ENCODE results near the gene ZSWIM1. TPM values are rescaled to one million over a fixed set of nuclear protein-coding genes. Genes with fewer than 3 reads are reported as not detected.

Gene ZSWIM1
- total RNA-seq, 1 experiment from 2014 or later: 13.4 TPM

DNA sequence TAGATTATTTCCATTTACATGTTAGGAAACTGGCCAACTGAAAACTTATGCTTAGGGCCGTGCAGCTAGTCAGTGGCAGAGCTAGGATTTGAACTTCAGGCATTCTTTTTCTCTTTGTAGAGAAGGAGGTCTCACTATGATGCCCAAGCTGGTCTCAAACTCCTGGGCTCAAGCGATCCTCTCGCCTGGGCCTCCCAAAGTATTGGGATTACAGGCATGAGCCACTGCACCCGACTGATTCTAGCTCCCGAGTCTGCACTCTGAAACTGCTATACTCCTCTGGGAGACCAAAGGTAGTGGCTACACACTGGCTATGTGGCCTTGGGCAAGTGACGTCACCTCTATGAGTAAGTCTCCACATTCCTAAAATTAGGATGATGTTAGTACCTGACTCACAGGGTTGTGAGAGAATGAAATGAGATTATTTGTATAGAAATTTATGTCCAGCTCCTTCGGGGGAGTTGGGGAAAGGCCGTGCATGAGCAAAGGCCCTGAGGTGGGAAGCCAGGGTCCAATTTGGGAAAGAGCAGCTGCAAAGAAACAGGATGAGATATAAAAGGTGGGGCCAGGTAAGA, 24.6 kb downstream of the ZSWIM1 start:
- TF ChIP-seq, protein P1, sequence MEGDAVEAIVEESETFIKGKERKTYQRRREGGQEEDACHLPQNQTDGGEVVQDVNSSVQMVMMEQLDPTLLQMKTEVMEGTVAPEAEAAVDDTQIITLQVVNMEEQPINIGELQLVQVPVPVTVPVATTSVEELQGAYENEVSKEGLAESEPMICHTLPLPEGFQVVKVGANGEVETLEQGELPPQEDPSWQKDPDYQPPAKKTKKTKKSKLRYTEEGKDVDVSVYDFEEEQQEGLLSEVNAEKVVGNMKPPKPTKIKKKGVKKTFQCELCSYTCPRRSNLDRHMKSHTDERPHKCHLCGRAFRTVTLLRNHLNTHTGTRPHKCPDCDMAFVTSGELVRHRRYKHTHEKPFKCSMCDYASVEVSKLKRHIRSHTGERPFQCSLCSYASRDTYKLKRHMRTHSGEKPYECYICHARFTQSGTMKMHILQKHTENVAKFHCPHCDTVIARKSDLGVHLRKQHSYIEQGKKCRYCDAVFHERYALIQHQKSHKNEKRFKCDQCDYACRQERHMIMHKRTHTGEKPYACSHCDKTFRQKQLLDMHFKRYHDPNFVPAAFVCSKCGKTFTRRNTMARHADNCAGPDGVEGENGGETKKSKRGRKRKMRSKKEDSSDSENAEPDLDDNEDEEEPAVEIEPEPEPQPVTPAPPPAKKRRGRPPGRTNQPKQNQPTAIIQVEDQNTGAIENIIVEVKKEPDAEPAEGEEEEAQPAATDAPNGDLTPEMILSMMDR (IDR thresholded peaks at IDR 0.05): no peak
- ChIA-PET POLR2A (interaction anchor here (1.1 kb wide), 1 partner anchor 19 kb away, joined by 6 read pairs; no protein-coding TSS in a partner anchor), CTCF (interaction anchor here (0.5 to 1.5 kb wide), 3 partner anchors 13 to 54 kb away, joined by 3 to 4 read pairs (median 3); no protein-coding TSS in a partner anchor)
- intact Hi-C loops (cut with micrococcal nuclease; ENCODE audit: unreplicated experiment) (no loop called here), in situ Hi-C loops (cut with HindIII; ENCODE audit: low pct_unique_long_range_greater_than_20kb, low sequenced_read_pairs) (no loop called here)
- Histone ChIP-seq H3K36me3 (ENCODE audit: control insufficient read depth, insufficient read depth, low read length) (no peaks in the 10 kb centered on the region), H3K9me3 (ENCODE audit: control insufficient read depth, insufficient read depth, low read depth, low read length) (no peaks in the 10 kb centered on the region), H3K27ac (ENCODE audit: low read length) (no peak overlapping the region), H3K4me1 (ENCODE audit: control insufficient read depth, insufficient read depth, low read length) (peaks cover 8% of the 10 kb centered on the region), H3K4me3 (ENCODE audit: low read depth in 2 of 2, low read length in 2 of 2) (no peak overlapping the region), H3K27me3 (ENCODE audit: control insufficient read depth, insufficient read depth, low read length) (no peaks in the 10 kb centered on the region)
- ATAC-seq (peak; percentile 69), DNase-seq (ENCODE audit: low read depth, low spot score) (peak; percentile 58)
- BruUV-seq (replicated peaks): no TSS peak

DNA sequence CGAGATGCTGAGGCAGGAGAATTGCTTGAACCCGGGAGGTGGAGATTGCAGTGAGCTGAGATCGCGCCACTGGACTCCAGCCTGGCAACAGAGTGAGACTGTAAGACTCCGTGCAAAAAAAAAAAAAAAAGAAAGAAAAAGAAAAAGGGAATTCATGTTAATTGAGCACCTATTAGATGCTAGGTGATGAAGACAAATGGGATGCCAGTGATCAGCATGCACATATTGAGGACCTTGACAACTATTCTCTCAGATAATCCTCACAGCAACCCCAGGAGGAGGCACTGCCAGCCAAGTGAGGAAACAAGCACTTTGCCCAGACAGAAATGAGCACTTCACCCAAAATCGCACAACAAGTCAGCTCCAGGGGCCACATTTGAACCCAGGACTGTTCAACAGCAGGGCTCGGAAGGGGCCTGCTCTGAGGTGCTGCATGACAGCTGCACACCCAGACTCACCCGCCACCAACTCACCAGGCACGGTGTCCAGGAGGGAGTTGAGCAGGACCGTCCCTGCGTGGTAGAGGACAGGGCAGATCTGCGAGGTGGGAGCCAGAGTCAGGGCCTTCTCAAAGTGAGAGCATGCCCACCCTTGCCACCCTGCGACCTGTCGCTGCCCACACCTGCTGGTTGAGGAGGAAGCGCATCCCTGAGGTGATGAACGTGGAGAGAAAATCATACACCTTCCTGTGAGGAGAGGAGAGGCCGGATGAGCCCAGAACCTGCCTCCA, 26.4 kb downstream of the ZSWIM1 start:
- ATAC-seq: no peak
- in situ Hi-C loops (cut with HindIII; ENCODE audit: low pct_unique_long_range_greater_than_20kb, low sequenced_read_pairs): no loop called here
- ChIA-PET POLR2A (interaction anchor here (0.6 kb wide), 1 partner anchor 573 kb away, joined by 3 read pairs; no protein-coding TSS in a partner anchor), CTCF (no interaction called here)
- intact Hi-C loops (cut with micrococcal nuclease; ENCODE audit: unreplicated experiment): no loop called here
- no peaks in the 10 kb centered on the region for H3K27me3 ChIP-seq (ENCODE audit: control insufficient read depth, insufficient read depth, low read length)
- H3K27ac ChIP-seq (ENCODE audit: low read length): no peak overlapping the region
- H3K9me3 ChIP-seq (ENCODE audit: control insufficient read depth, insufficient read depth, low read depth, low read length): no peaks in the 10 kb centered on the region
- DNase-seq (ENCODE audit: low read depth, low spot score): no peak
- no peaks in the 10 kb centered on the region for H3K36me3 ChIP-seq (ENCODE audit: control insufficient read depth, insufficient read depth, low read length)
- H3K4me1 ChIP-seq (ENCODE audit: control insufficient read depth, insufficient read depth, low read length): peaks cover 17% of the 10 kb centered on the region
- TF ChIP-seq POLR2AphosphoS5 (IDR thresholded peaks at IDR 0.05; ENCODE audit: low read depth, low read length) (no peak), SIN3A (IDR thresholded peaks at IDR 0.05; ENCODE audit: borderline replicate concordance, insufficient read depth, low read depth, low read length) (no peak)
- TF ChIP-seq, protein P1 (IDR thresholded peaks at IDR 0.05): no peak
- no peak overlapping the region for H3K4me3 ChIP-seq (ENCODE audit: low read depth in 2 of 2, low read length in 2 of 2)
- BruUV-seq (replicated peaks): no TSS peak

- ATAC-seq: no peak
- TF ChIP-seq POLR2AphosphoS5 (IDR thresholded peaks at IDR 0.05; ENCODE audit: low read depth, low read length): no peak
- TF ChIP-seq, protein P1 (IDR thresholded peaks at IDR 0.05): no peak
- no peak for TF ChIP-seq TCF7L2 (IDR thresholded peaks at IDR 0.05; ENCODE audit: low read depth, low read length)
- no peak for TF ChIP-seq SIN3A (IDR thresholded peaks at IDR 0.05; ENCODE audit: borderline replicate concordance, insufficient read depth, low read depth, low read length)
- TF ChIP-seq, protein P2, sequence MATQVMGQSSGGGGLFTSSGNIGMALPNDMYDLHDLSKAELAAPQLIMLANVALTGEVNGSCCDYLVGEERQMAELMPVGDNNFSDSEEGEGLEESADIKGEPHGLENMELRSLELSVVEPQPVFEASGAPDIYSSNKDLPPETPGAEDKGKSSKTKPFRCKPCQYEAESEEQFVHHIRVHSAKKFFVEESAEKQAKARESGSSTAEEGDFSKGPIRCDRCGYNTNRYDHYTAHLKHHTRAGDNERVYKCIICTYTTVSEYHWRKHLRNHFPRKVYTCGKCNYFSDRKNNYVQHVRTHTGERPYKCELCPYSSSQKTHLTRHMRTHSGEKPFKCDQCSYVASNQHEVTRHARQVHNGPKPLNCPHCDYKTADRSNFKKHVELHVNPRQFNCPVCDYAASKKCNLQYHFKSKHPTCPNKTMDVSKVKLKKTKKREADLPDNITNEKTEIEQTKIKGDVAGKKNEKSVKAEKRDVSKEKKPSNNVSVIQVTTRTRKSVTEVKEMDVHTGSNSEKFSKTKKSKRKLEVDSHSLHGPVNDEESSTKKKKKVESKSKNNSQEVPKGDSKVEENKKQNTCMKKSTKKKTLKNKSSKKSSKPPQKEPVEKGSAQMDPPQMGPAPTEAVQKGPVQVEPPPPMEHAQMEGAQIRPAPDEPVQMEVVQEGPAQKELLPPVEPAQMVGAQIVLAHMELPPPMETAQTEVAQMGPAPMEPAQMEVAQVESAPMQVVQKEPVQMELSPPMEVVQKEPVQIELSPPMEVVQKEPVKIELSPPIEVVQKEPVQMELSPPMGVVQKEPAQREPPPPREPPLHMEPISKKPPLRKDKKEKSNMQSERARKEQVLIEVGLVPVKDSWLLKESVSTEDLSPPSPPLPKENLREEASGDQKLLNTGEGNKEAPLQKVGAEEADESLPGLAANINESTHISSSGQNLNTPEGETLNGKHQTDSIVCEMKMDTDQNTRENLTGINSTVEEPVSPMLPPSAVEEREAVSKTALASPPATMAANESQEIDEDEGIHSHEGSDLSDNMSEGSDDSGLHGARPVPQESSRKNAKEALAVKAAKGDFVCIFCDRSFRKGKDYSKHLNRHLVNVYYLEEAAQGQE (IDR thresholded peaks at IDR 0.05; ENCODE audit: insufficient read depth in 1 of 2, low read depth in 2 of 2, low read length in 1 of 2): no peak
- Histone ChIP-seq H3K4me1 (ENCODE audit: control insufficient read depth, insufficient read depth, low read length) (peaks cover 18% of the 10 kb centered on the region), H3K27me3 (ENCODE audit: control insufficient read depth, insufficient read depth, low read length) (no peaks in the 10 kb centered on the region), H3K27ac (ENCODE audit: low read length) (no peak overlapping the region), H3K4me3 (ENCODE audit: low read depth in 2 of 2, low read length in 2 of 2) (no peak overlapping the region), H3K36me3 (ENCODE audit: control insufficient read depth, insufficient read depth, low read length) (no peaks in the 10 kb centered on the region), H3K9me3 (ENCODE audit: control insufficient read depth, insufficient read depth, low read depth, low read length) (no peaks in the 10 kb centered on the region)
- CTCF ChIA-PET: no interaction called here
- intact Hi-C loops (cut with micrococcal nuclease; ENCODE audit: unreplicated experiment): no loop called here
- in situ Hi-C loops (cut with HindIII; ENCODE audit: low pct_unique_long_range_greater_than_20kb, low sequenced_read_pairs): no loop called here
- no TSS peak for BruUV-seq (replicated peaks)
- DNase-seq (ENCODE audit: low read depth, low spot score): no peak
- POLR2A ChIA-PET: no interaction called here
These were observed 27.1 kb downstream of the ZSWIM1 start for GRCh38 chr20:45908084-45908483.

All from Panc1 (cell line).